GM23338 (cell line): ENCODE measurements around the gene CD300LB. TPM values are rescaled to one million over a fixed set of nuclear protein-coding genes. Genes with fewer than 3 reads are reported as not detected.

Experiments
- ATAC-seq: fragments of 200-7000 bp; cut with Tn5 transposase; 3 replicates; pipeline ENCODE4 v1.9.1; 2020
- DNase-seq: peaks from one replicate; pipeline ENCODE4 v3.0.0-alpha.2; 2015; ENCODE audit warnings: low spot score
- H2AFZ ChIP-seq: fragments of 200-600 bp; sonication (generic); 2 replicates; pipeline ENCODE4 v1.8.0; 2016; ENCODE audit warnings: antibody characterized with exemption, mild to moderate bottlenecking, moderate library complexity
- H3F3A ChIP-seq: fragments of 200-600 bp; sonication (generic); replicated peaks from 2 replicates; pipeline ENCODE4 v1.8.0; 2017; ENCODE audit warnings: antibody characterized with exemption, mixed run types, low read depth
- H3K27ac ChIP-seq: fragments of 200-600 bp; sonication (generic); 2 replicates; pipeline ENCODE4 v1.6.1; 2016; ENCODE audit warnings: low read depth
- H3K27me3 ChIP-seq: fragments of 200-600 bp; sonication (generic); 2 replicates; pipeline ENCODE4 v1.8.0; 2016; ENCODE audit warnings: mild to moderate bottlenecking, mixed run types, moderate library complexity; ENCODE audit not compliant: insufficient read depth
- H3K36me3 ChIP-seq: fragments of 200-600 bp; sonication (generic); 2 replicates; pipeline ENCODE4 v1.8.0; 2016; ENCODE audit warnings: mild to moderate bottlenecking; ENCODE audit not compliant: insufficient read depth
- H3K4me1 ChIP-seq: fragments of 200-600 bp; sonication (generic); 2 replicates; pipeline ENCODE4 v1.8.0; 2016; ENCODE audit warnings: mild to moderate bottlenecking, moderate library complexity; ENCODE audit not compliant: insufficient read depth
- H3K4me2 ChIP-seq: fragments of 200-600 bp; sonication (generic); 2 replicates; pipeline ENCODE4 v1.7.1; 2017; ENCODE audit warnings: mixed run types
- H3K4me3 ChIP-seq: fragments of 200-600 bp; sonication (generic); 2 replicates; pipeline ENCODE4 v1.6.1; 2016; ENCODE audit warnings: mixed run types
- H3K79me2 ChIP-seq: fragments of 200-600 bp; sonication (generic); replicated peaks from 2 replicates; pipeline ENCODE4 v1.8.0; 2017; ENCODE audit warnings: mild to moderate bottlenecking; ENCODE audit not compliant: insufficient read depth
- H3K9me2 ChIP-seq: fragments of 200-600 bp; sonication (generic); 2 replicates; pipeline ENCODE4 v1.8.0; 2017; ENCODE audit not compliant: insufficient read depth
- H4K20me1 ChIP-seq: fragments of 200-600 bp; sonication (generic); replicated peaks from 2 replicates; pipeline ENCODE4 v1.8.0; 2017; ENCODE audit warnings: mild to moderate bottlenecking; ENCODE audit not compliant: insufficient read depth
- H3K27ac Mint-ChIP-seq: 2 replicates; pipeline ENCODE4 v1.8.0; 2020; ENCODE audit warnings: inconsistent platforms, mild to moderate bottlenecking, moderate library complexity, mixed read lengths
- H3K27me3 Mint-ChIP-seq: 3 replicates; pipeline ENCODE4 v1.8.0; 2022; ENCODE audit warnings: low read depth, mild to moderate bottlenecking, moderate library complexity, mixed read lengths, inconsistent platforms; ENCODE audit not compliant: insufficient read depth, poor library complexity
- H3K36me3 Mint-ChIP-seq: 3 replicates; pipeline ENCODE4 v1.8.0; 2021; ENCODE audit warnings: low read depth, mild to moderate bottlenecking, inconsistent platforms, moderate library complexity, mixed read lengths
- H3K4me1 Mint-ChIP-seq: 3 replicates; pipeline ENCODE4 v1.8.0; 2020; ENCODE audit warnings: mild to moderate bottlenecking, inconsistent platforms, mixed read lengths
- H3K4me3 Mint-ChIP-seq: 3 replicates; pipeline ENCODE4 v1.8.0; 2021; ENCODE audit warnings: moderate library complexity, mild to moderate bottlenecking, inconsistent platforms, mixed read lengths
- H3K9me3 Mint-ChIP-seq: 3 replicates; pipeline ENCODE4 v1.8.0; 2020; ENCODE audit warnings: moderate library complexity, mild to moderate bottlenecking, inconsistent platforms, mixed read lengths
- CREB1 ChIP-seq: fragments of 250-450 bp; sonication (Bioruptor Pico); IDR thresholded peaks from 2 replicates; pipeline ENCODE4 v1.5.0; 2020; ENCODE audit warnings: low read depth, mild to moderate bottlenecking, moderate library complexity
- CTCF ChIP-seq, 2 experiments: fragments of 200-600 bp in 1 of 2; sonication (generic) in 1 of 2; conservative IDR thresholded peaks; 2 replicates each; pipeline versions ENCODE4 v1.5.1 to v1.6.1; 2016 to 2017; ENCODE audit warnings: antibody characterized with exemption in 2 of 2, low read depth in 2 of 2, mild to moderate bottlenecking in 2 of 2, moderate library complexity in 1 of 2
- EZH2 ChIP-seq: fragments of 200-600 bp; sonication (generic); IDR thresholded peaks from one replicate; pipeline ENCODE4 v1.8.0; 2017; ENCODE audit warnings: antibody characterized with exemption, mild to moderate bottlenecking, low read depth; ENCODE audit not compliant: unreplicated experiment
- EZH2phosphoT487 ChIP-seq: fragments of 200-600 bp; sonication (generic); IDR thresholded peaks from one replicate; pipeline ENCODE4 v1.8.1; 2018; ENCODE audit warnings: antibody characterized with exemption; ENCODE audit not compliant: unreplicated experiment
- JUNB ChIP-seq: IDR thresholded peaks from one replicate; pipeline ENCODE4 v1.6.1; 2016; ENCODE audit warnings: antibody characterized with exemption; ENCODE audit not compliant: unreplicated experiment
- NANOG ChIP-seq: IDR thresholded peaks from 2 replicates; pipeline ENCODE4 v1.6.1; 2016; ENCODE audit warnings: antibody characterized with exemption, borderline replicate concordance
- POLR2AphosphoS5 ChIP-seq: IDR thresholded peaks from 2 replicates; pipeline ENCODE4 v1.6.1; 2016; ENCODE audit warnings: antibody characterized with exemption, low read depth
- STAT1 ChIP-seq: IDR thresholded peaks from one replicate; pipeline ENCODE4 v1.6.1; 2016; ENCODE audit warnings: antibody characterized with exemption; ENCODE audit not compliant: unreplicated experiment
- ZNF114 ChIP-seq: fragments of 250-450 bp; sonication (Bioruptor Pico); IDR thresholded peaks from 2 replicates; pipeline ENCODE4 v1.5.0; 2020; ENCODE audit warnings: mild to moderate bottlenecking, moderate library complexity
- ZNF331 ChIP-seq: fragments of 250-450 bp; sonication (Bioruptor Pico); IDR thresholded peaks from 2 replicates; pipeline ENCODE4 v1.5.0; 2020; ENCODE audit warnings: low read depth, mild to moderate bottlenecking, moderate library complexity
- long read RNA-seq: library from polyadenylated mRNA; unstranded; transcript quantifications from one replicate; pipeline ENCODE4 v2.0.0, GENCODE V29; 2020; ENCODE audit not compliant: unreplicated experiment
- polyA plus RNA-seq: library from polyadenylated mRNA; unstranded; fragments of >200 nt; fragmentation: Nextera tagmentation; extraction: Ambion mirVana; gene quantifications from 2 replicates; pipeline ENCODE4 v1.2.1, GENCODE V29; 2016
- total RNA-seq: library from RNA; depleted of rRNA; stranded (reverse); fragments of >200 nt; shearing (Covaris generic); gene quantifications from 2 replicates; pipeline ENCODE4 v1.2.3, GENCODE V29; 2014; rRNA removed
- TF ChIP-seq, protein P1 (sequence below): IDR thresholded peaks from one replicate; pipeline ENCODE4 v1.6.1; 2018; ENCODE audit warnings: antibody characterized with exemption; ENCODE audit not compliant: unreplicated experiment
- TF ChIP-seq, protein P2 (sequence below): fragments of 250-450 bp; sonication (Bioruptor Pico); IDR thresholded peaks from 2 replicates; pipeline ENCODE4 v1.5.0; 2020; ENCODE audit warnings: mild to moderate bottlenecking, moderate library complexity
- TF ChIP-seq, protein P3 (sequence below): IDR thresholded peaks from 2 replicates; pipeline ENCODE4 v1.6.1; 2016; ENCODE audit warnings: antibody characterized with exemption

The CD300LB gene
- total RNA-seq (not detected in 2 replicates), polyA plus RNA-seq (not detected in 2 replicates)
- long read RNA-seq = 0 reads

GRCh38 chr17:74531231-74531761 is at the start of gene CD300LB:
TSS of gene CD300LB (minus strand) at chr17:74531475. CDS start at chr17:74531350, 125 bp downstream.
- Histone ChIP-seq H3K4me2 (no peak within 1 kb of the TSS), H3K79me2 (no peaks in the 10 kb centered on the region), H2AFZ (no peak within 1 kb of the TSS; the same call in 1 of the 2 replicates), H3K4me1 (no peaks in the 10 kb centered on the region), H3F3A (no peaks in the 10 kb centered on the region), H3K4me3 (no peak within 1 kb of the TSS), H3K27ac (no peak within 1 kb of the TSS), H4K20me1 (no peaks in the 10 kb centered on the region), H3K9me2 (no peaks in the 10 kb centered on the region), H3K27me3 (no peaks in the 10 kb centered on the region), H3K36me3 (no peaks in the 10 kb centered on the region)
- DNase-seq (no peak), ATAC-seq (no peak)
- peaks cover 4% of the 10 kb centered on the region for H3K4me1 Mint-ChIP-seq
- H3K9me3 Mint-ChIP-seq = no peaks in the 10 kb centered on the region; the same call in 1 of the 3 replicates
- no peak within 1 kb of the TSS for H3K4me3 Mint-ChIP-seq
- no peak for TF ChIP-seq CREB1
- no peak for TF ChIP-seq JUNB
- TF ChIP-seq, protein P1, sequence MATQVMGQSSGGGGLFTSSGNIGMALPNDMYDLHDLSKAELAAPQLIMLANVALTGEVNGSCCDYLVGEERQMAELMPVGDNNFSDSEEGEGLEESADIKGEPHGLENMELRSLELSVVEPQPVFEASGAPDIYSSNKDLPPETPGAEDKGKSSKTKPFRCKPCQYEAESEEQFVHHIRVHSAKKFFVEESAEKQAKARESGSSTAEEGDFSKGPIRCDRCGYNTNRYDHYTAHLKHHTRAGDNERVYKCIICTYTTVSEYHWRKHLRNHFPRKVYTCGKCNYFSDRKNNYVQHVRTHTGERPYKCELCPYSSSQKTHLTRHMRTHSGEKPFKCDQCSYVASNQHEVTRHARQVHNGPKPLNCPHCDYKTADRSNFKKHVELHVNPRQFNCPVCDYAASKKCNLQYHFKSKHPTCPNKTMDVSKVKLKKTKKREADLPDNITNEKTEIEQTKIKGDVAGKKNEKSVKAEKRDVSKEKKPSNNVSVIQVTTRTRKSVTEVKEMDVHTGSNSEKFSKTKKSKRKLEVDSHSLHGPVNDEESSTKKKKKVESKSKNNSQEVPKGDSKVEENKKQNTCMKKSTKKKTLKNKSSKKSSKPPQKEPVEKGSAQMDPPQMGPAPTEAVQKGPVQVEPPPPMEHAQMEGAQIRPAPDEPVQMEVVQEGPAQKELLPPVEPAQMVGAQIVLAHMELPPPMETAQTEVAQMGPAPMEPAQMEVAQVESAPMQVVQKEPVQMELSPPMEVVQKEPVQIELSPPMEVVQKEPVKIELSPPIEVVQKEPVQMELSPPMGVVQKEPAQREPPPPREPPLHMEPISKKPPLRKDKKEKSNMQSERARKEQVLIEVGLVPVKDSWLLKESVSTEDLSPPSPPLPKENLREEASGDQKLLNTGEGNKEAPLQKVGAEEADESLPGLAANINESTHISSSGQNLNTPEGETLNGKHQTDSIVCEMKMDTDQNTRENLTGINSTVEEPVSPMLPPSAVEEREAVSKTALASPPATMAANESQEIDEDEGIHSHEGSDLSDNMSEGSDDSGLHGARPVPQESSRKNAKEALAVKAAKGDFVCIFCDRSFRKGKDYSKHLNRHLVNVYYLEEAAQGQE = no peak
- TF ChIP-seq POLR2AphosphoS5 = no peak
- TF ChIP-seq, protein P2, sequence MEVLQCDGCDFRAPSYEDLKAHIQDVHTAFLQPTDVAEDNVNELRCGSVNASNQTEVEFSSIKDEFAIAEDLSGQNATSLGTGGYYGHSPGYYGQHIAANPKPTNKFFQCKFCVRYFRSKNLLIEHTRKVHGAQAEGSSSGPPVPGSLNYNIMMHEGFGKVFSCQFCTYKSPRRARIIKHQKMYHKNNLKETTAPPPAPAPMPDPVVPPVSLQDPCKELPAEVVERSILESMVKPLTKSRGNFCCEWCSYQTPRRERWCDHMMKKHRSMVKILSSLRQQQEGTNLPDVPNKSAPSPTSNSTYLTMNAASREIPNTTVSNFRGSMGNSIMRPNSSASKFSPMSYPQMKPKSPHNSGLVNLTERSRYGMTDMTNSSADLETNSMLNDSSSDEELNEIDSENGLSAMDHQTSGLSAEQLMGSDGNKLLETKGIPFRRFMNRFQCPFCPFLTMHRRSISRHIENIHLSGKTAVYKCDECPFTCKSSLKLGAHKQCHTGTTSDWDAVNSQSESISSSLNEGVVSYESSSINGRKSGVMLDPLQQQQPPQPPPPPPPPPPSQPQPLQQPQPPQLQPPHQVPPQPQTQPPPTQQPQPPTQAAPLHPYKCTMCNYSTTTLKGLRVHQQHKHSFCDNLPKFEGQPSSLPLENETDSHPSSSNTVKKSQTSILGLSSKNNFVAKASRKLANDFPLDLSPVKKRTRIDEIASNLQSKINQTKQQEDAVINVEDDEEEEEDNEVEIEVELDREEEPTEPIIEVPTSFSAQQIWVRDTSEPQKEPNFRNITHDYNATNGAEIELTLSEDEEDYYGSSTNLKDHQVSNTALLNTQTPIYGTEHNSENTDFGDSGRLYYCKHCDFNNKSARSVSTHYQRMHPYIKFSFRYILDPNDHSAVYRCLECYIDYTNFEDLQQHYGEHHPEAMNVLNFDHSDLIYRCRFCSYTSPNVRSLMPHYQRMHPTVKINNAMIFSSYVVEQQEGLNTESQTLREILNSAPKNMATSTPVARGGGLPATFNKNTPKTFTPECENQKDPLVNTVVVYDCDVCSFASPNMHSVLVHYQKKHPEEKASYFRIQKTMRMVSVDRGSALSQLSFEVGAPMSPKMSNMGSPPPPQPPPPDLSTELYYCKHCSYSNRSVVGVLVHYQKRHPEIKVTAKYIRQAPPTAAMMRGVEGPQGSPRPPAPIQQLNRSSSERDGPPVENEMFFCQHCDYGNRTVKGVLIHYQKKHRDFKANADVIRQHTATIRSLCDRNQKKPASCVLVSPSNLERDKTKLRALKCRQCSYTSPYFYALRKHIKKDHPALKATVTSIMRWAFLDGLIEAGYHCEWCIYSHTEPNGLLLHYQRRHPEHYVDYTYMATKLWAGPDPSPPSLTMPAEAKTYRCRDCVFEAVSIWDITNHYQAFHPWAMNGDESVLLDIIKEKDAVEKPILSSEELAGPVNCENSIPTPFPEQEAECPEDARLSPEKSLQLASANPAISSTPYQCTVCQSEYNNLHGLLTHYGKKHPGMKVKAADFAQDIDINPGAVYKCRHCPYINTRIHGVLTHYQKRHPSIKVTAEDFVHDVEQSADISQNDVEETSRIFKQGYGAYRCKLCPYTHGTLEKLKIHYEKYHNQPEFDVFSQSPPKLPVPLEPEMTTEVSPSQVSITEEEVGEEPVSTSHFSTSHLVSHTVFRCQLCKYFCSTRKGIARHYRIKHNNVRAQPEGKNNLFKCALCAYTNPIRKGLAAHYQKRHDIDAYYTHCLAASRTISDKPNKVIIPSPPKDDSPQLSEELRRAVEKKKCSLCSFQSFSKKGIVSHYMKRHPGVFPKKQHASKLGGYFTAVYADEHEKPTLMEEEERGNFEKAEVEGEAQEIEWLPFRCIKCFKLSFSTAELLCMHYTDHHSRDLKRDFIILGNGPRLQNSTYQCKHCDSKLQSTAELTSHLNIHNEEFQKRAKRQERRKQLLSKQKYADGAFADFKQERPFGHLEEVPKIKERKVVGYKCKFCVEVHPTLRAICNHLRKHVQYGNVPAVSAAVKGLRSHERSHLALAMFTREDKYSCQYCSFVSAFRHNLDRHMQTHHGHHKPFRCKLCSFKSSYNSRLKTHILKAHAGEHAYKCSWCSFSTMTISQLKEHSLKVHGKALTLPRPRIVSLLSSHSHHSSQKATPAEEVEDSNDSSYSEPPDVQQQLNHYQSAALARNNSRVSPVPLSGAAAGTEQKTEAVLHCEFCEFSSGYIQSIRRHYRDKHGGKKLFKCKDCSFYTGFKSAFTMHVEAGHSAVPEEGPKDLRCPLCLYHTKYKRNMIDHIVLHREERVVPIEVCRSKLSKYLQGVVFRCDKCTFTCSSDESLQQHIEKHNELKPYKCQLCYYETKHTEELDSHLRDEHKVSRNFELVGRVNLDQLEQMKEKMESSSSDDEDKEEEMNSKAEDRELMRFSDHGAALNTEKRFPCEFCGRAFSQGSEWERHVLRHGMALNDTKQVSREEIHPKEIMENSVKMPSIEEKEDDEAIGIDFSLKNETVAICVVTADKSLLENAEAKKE (CRISPR knock-in tag) = no peak
- TF ChIP-seq EZH2 = no peak
- no peak for TF ChIP-seq ZNF331 (CRISPR knock-in tag)
- TF ChIP-seq, protein P3, sequence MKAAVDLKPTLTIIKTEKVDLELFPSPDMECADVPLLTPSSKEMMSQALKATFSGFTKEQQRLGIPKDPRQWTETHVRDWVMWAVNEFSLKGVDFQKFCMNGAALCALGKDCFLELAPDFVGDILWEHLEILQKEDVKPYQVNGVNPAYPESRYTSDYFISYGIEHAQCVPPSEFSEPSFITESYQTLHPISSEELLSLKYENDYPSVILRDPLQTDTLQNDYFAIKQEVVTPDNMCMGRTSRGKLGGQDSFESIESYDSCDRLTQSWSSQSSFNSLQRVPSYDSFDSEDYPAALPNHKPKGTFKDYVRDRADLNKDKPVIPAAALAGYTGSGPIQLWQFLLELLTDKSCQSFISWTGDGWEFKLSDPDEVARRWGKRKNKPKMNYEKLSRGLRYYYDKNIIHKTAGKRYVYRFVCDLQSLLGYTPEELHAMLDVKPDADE = no peak
- no peak for TF ChIP-seq NANOG
- no peak for TF ChIP-seq CTCF (conservative IDR thresholded peaks at IDR 0.05; ENCODE audit: low read depth in 2 of 2)
- no peak for TF ChIP-seq STAT1
- TF ChIP-seq EZH2phosphoT487 = no peak
- no peak for TF ChIP-seq ZNF114 (CRISPR knock-in tag)
- no peak within 1 kb of the TSS for H3K27ac Mint-ChIP-seq
- peaks cover 10% of the 10 kb centered on the region for H3K27me3 Mint-ChIP-seq
- no peaks in the 10 kb centered on the region for H3K36me3 Mint-ChIP-seq
